ENCODE measurements around the gene PON2. TPM values are rescaled to one million over a fixed set of nuclear protein-coding genes. Genes with fewer than 3 reads are reported as not detected.

PON2 gene
- total and polyA plus RNA-seq, 2 donors (not counting 1 experiment from before 2014, with no cell fraction given), result 72.8 to 140 TPM

DNA sequence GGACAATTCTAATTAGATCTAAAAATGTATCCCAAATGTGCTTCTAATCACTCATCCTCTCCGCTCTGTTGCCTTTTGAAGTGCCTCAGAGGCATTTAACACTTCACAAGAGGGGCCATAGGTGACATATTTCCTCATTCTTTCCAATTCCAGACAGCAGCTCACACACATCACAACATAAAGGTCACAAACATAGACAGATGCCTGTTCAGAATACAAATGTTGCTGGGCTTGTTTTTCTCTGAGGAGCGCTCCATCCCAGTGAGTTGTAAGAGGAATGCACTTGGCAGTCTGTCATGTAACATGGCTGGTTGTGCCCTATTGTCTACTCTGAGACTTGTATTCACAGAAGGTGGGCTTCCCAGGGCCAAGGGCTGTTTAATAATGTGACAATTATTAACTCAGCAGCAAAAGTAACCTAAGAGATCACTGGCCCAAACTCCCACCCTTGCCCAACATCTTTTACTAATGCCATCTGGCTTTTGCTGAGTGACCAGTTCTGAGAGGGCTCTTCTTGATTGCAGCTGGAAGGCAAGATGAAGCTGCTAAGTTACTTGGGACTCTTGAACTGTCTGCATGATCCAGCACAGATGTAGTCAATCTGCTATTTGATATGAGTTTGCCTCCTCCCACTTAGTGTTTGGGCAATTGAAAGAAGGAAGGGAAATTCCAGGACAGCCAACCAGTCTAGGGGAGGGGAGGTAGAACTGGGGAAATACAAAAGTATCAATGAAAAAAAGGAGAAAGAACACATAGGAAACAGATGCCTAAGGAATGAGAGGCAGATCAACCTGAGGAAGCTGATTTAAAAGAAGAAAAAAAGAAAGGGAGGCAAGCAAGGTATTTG, 13.6 kb downstream of the PON2 start:
- Histone ChIP-seq H2AFZ (ENCODE audit: low read length) (no peak overlapping the region), H3K4me2 (ENCODE audit: extremely low read depth, insufficient read depth, low read length) (no peak overlapping the region)
- no peak for TF ChIP-seq EZH2 (IDR thresholded peaks at IDR 0.05; ENCODE audit: low read length, missing control alignments)
- TF ChIP-seq, protein P1, sequence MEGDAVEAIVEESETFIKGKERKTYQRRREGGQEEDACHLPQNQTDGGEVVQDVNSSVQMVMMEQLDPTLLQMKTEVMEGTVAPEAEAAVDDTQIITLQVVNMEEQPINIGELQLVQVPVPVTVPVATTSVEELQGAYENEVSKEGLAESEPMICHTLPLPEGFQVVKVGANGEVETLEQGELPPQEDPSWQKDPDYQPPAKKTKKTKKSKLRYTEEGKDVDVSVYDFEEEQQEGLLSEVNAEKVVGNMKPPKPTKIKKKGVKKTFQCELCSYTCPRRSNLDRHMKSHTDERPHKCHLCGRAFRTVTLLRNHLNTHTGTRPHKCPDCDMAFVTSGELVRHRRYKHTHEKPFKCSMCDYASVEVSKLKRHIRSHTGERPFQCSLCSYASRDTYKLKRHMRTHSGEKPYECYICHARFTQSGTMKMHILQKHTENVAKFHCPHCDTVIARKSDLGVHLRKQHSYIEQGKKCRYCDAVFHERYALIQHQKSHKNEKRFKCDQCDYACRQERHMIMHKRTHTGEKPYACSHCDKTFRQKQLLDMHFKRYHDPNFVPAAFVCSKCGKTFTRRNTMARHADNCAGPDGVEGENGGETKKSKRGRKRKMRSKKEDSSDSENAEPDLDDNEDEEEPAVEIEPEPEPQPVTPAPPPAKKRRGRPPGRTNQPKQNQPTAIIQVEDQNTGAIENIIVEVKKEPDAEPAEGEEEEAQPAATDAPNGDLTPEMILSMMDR (conservative IDR thresholded peaks at IDR 0.05 in 1 of 2, IDR thresholded peaks at IDR 0.05 in 1 of 2; ENCODE audit: low read depth in 1 of 2, low read length in 2 of 2), result no peak

DNA sequence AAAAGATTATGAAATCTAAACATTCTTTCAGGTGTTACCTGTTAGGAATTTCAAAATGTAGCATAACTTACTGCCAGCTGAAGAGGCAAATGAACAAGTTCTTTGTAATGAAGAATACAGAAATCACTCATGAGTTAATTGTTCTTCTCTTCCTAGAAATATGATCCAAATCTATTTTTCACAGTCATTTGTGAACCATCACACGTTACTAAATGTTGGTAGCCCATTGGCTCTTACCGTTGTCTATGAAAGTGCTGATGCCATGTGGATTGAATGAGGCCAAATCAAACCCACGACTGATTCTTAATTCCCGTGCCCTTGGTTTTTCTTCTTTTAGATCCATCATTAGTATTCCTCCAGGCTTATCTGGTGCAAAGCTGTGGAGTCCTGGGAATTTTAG, 22.8 kb downstream of the PON2 start:
- no peaks in the 10 kb centered on the region for H3K79me2 ChIP-seq (ENCODE audit: control insufficient read depth, insufficient read depth, low read length)
- H3K4me2 ChIP-seq (ENCODE audit: extremely low read depth, insufficient read depth, low read length), result no peak overlapping the region
- no peaks in the 10 kb centered on the region for H4K20me1 ChIP-seq (ENCODE audit: control insufficient read depth, extremely low read depth, insufficient read depth, low read length)
- no peaks in the 10 kb centered on the region for H3K27me3 ChIP-seq (ENCODE audit: control insufficient read depth, insufficient read depth, low read length)
- no peak overlapping the region for H3K9ac ChIP-seq (ENCODE audit: insufficient read depth, low read length)
- no peaks in the 10 kb centered on the region for H3K4me1 ChIP-seq (ENCODE audit: control insufficient read depth, extremely low read depth, insufficient read depth, low read length)
- no peaks in the 10 kb centered on the region for H3K9me3 ChIP-seq (ENCODE audit: control insufficient read depth, insufficient read depth, low read depth, low read length)
- H2AFZ ChIP-seq (ENCODE audit: low read length), result no peak overlapping the region
- DNase-seq (ENCODE audit: low read depth in 2 of 2), result no peak
- H3K4me3 ChIP-seq (replicated peaks in 1 of 4; ENCODE audit: control extremely low read depth in 1 of 4, insufficient read depth in 1 of 4, low read depth in 3 of 4, low read length in 4 of 4), result no peak overlapping the region
- H3K36me3 ChIP-seq (ENCODE audit: control insufficient read depth, insufficient read depth, low read length), result no peaks in the 10 kb centered on the region
- TF ChIP-seq, protein P1 (conservative IDR thresholded peaks at IDR 0.05 in 1 of 2, IDR thresholded peaks at IDR 0.05 in 1 of 2; ENCODE audit: low read depth in 1 of 2, low read length in 2 of 2), result no peak
- TF ChIP-seq EZH2 (IDR thresholded peaks at IDR 0.05; ENCODE audit: low read length, missing control alignments), result no peak
- no peak overlapping the region for H3K27ac ChIP-seq (ENCODE audit: insufficient read depth, low read length)

More for the DNA sequence above, 13.6 kb downstream of the PON2 start:
- H3K9me3 ChIP-seq (ENCODE audit: control insufficient read depth, insufficient read depth, low read depth, low read length), result no peaks in the 10 kb centered on the region
- H3K9ac ChIP-seq (ENCODE audit: insufficient read depth, low read length), result no peak overlapping the region
- DNase-seq (ENCODE audit: low read depth in 2 of 2), result peak; percentile 52 to 59
- no peaks in the 10 kb centered on the region for H4K20me1 ChIP-seq (ENCODE audit: control insufficient read depth, extremely low read depth, insufficient read depth, low read length)
- H3K4me1 ChIP-seq (ENCODE audit: control insufficient read depth, extremely low read depth, insufficient read depth, low read length), result peaks cover 4% of the 10 kb centered on the region
- H3K79me2 ChIP-seq (ENCODE audit: control insufficient read depth, insufficient read depth, low read length), result peaks cover 2% of the 10 kb centered on the region
- no peaks in the 10 kb centered on the region for H3K27me3 ChIP-seq (ENCODE audit: control insufficient read depth, insufficient read depth, low read length)
- H3K36me3 ChIP-seq (ENCODE audit: control insufficient read depth, insufficient read depth, low read length), result no peaks in the 10 kb centered on the region
- no peak overlapping the region for H3K27ac ChIP-seq (ENCODE audit: insufficient read depth, low read length)
- H3K4me3 ChIP-seq (replicated peaks in 1 of 4; ENCODE audit: control extremely low read depth in 1 of 4, insufficient read depth in 1 of 4, low read depth in 3 of 4, low read length in 4 of 4), result no peak overlapping the region

DNA sequence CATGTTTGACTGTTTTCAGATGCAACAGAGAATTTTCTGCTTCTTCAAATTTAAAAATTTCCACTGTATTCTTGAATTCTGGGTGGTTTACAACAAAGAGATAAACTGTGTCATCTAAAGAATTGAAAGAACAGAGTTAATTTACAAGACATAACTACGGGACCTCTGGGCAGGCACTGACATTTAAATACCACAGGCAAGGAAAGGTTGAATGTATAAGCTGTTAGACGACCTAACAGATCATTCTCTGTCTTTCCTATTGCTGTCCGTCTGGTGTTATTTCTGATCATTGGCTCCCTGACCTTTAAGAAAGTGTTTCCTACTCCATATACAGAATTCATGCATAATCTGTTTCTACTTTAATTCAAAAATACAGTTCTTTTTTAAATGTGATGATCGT, 23.2 kb downstream of the PON2 start:
- Histone ChIP-seq H3K27ac (ENCODE audit: insufficient read depth, low read length) (no peak overlapping the region), H3K9me3 (ENCODE audit: control insufficient read depth, insufficient read depth, low read depth, low read length) (no peaks in the 10 kb centered on the region), H4K20me1 (ENCODE audit: control insufficient read depth, extremely low read depth, insufficient read depth, low read length) (no peaks in the 10 kb centered on the region), H3K36me3 (ENCODE audit: control insufficient read depth, insufficient read depth, low read length) (no peaks in the 10 kb centered on the region), H2AFZ (ENCODE audit: low read length) (no peak overlapping the region), H3K4me2 (ENCODE audit: extremely low read depth, insufficient read depth, low read length) (no peak overlapping the region), H3K4me1 (ENCODE audit: control insufficient read depth, extremely low read depth, insufficient read depth, low read length) (no peaks in the 10 kb centered on the region), H3K4me3 (replicated peaks in 1 of 4; ENCODE audit: control extremely low read depth in 1 of 4, insufficient read depth in 1 of 4, low read depth in 3 of 4, low read length in 4 of 4) (no peak overlapping the region), H3K79me2 (ENCODE audit: control insufficient read depth, insufficient read depth, low read length) (no peaks in the 10 kb centered on the region), H3K27me3 (ENCODE audit: control insufficient read depth, insufficient read depth, low read length) (no peaks in the 10 kb centered on the region), H3K9ac (ENCODE audit: insufficient read depth, low read length) (no peak overlapping the region)
- no peak for TF ChIP-seq EZH2 (IDR thresholded peaks at IDR 0.05; ENCODE audit: low read length, missing control alignments)
- TF ChIP-seq, protein P1 (conservative IDR thresholded peaks at IDR 0.05 in 1 of 2, IDR thresholded peaks at IDR 0.05 in 1 of 2; ENCODE audit: low read depth in 1 of 2, low read length in 2 of 2), result no peak
- no peak for DNase-seq (ENCODE audit: low read depth in 2 of 2)
